ENCODE measurements around the gene CCDC124.
"Not testable (repeated sequence)": the region's sequence is repeated elsewhere in the genome, so short reads cannot be mapped to it uniquely, and the experiment has no call there.

CCDC124 gene

GRCh38 chr19:17893766-17894165, 39.0 kb upstream of the CCDC124 start:
- DNase-seq (ENCODE audit: low read depth in 2 of 2) = no peak
- TF ChIP-seq, protein P1, sequence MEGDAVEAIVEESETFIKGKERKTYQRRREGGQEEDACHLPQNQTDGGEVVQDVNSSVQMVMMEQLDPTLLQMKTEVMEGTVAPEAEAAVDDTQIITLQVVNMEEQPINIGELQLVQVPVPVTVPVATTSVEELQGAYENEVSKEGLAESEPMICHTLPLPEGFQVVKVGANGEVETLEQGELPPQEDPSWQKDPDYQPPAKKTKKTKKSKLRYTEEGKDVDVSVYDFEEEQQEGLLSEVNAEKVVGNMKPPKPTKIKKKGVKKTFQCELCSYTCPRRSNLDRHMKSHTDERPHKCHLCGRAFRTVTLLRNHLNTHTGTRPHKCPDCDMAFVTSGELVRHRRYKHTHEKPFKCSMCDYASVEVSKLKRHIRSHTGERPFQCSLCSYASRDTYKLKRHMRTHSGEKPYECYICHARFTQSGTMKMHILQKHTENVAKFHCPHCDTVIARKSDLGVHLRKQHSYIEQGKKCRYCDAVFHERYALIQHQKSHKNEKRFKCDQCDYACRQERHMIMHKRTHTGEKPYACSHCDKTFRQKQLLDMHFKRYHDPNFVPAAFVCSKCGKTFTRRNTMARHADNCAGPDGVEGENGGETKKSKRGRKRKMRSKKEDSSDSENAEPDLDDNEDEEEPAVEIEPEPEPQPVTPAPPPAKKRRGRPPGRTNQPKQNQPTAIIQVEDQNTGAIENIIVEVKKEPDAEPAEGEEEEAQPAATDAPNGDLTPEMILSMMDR (IDR thresholded peaks at IDR 0.05; ENCODE audit: low read depth, low read length) = no peak
- H3K4me3 ChIP-seq (replicated peaks in 1 of 2; ENCODE audit: low read depth in 2 of 2, low read length in 2 of 2) = no peak overlapping the region

GRCh38 chr19:17902701-17903100, 30.1 kb upstream of the CCDC124 start:
- peak; percentile 31 to 56 for DNase-seq (ENCODE audit: low read depth in 2 of 2)
- no peak overlapping the region for H3K4me3 ChIP-seq (replicated peaks in 1 of 2; ENCODE audit: low read depth in 2 of 2, low read length in 2 of 2)
- TF ChIP-seq, protein P1 (IDR thresholded peaks at IDR 0.05; ENCODE audit: low read depth, low read length) = no peak

GRCh38 chr19:17908244-17908643, 24.6 kb upstream of the CCDC124 start:
- no peak overlapping the region for H3K4me3 ChIP-seq (replicated peaks in 1 of 2; ENCODE audit: low read depth in 2 of 2, low read length in 2 of 2)
- no peak for DNase-seq (ENCODE audit: low read depth in 2 of 2)
- TF ChIP-seq, protein P1 (IDR thresholded peaks at IDR 0.05; ENCODE audit: low read depth, low read length) = no peak

GRCh38 chr19:17909003-17909732, 23.6 kb upstream of the CCDC124 start:
- TF ChIP-seq, protein P1 (IDR thresholded peaks at IDR 0.05; ENCODE audit: low read depth, low read length) = no peak
- DNase-seq (ENCODE audit: low read depth in 2 of 2) = no peak
- no peak overlapping the region for H3K4me3 ChIP-seq (replicated peaks in 1 of 2; ENCODE audit: low read depth in 2 of 2, low read length in 2 of 2)

DNA sequence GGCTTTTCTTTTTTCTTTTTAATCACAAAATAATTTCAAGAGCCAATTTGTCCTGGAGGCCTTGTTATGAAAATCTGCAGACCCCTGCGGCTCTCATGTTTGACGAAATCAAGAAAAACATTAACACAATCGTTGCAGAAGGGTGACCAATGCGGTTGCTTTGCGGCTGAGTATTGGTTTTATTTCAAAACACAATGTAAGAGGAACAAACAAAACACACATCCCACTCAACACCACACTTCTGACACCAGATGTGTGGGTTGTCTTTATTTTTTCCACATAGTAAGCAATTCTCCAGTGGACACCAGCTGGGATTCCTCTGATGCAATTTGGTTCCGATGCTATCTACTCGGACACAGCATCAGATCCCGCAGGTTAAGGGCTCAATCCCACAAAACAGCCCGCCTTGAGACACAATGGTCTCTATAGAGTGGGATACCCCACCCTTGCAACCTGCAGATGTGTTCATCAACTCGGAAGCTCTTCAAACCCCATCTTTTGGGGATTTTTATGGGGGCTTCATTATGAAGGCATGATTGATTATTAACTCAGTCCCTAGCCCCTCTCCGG, 21.9 kb upstream of the CCDC124 start:
- TF ChIP-seq, protein P1 (IDR thresholded peaks at IDR 0.05; ENCODE audit: low read depth, low read length) = no peak
- no peak for DNase-seq (ENCODE audit: low read depth in 2 of 2)
- no peak overlapping the region for H3K4me3 ChIP-seq (replicated peaks in 1 of 2; ENCODE audit: low read depth in 2 of 2, low read length in 2 of 2)

GRCh38 chr19:17915940-17916593, 16.7 kb upstream of the CCDC124 start:
- TF ChIP-seq, protein P1 (IDR thresholded peaks at IDR 0.05; ENCODE audit: low read depth, low read length) = no peak
- no peak overlapping the region for H3K4me3 ChIP-seq (replicated peaks in 1 of 2; ENCODE audit: low read depth in 2 of 2, low read length in 2 of 2)
- no peak for DNase-seq (ENCODE audit: low read depth in 2 of 2)

DNA sequence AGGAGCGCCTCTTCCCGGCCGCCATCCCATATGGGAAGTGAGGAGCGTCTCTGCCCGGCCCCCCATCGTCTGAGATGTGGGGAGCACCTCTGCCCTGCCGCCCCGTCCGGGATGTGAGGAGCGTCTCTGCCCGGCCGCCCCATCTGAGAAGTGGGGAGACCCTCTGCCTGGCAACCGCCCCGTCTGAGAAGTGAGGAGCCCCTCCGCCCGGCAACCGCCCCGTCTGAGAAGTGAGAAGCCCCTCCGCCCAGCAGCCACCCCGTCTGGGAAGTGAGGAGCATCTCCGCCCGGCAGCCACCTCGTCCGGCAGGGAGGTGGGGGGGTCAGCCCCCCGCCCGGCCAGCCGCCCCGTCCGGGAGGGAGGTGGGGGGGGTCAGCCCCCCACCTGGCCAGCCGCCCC, 14.7 kb upstream of the CCDC124 start:
- not testable (repeated sequence) for H3K4me3 ChIP-seq (replicated peaks in 1 of 2; ENCODE audit: low read depth in 2 of 2, low read length in 2 of 2); DNase-seq (ENCODE audit: low read depth in 2 of 2)

GRCh38 chr19:17919122-17919521, 13.7 kb upstream of the CCDC124 start:
- H3K4me3 ChIP-seq (replicated peaks in 1 of 2; ENCODE audit: low read depth in 2 of 2, low read length in 2 of 2); DNase-seq (ENCODE audit: low read depth in 2 of 2): not testable (repeated sequence)
